ENCODE results near the gene ZNF415.
"Not testable (repeated sequence)": the region's sequence is repeated elsewhere in the genome, so short reads cannot be mapped to it uniquely, and the experiment has no call there.

DNA sequence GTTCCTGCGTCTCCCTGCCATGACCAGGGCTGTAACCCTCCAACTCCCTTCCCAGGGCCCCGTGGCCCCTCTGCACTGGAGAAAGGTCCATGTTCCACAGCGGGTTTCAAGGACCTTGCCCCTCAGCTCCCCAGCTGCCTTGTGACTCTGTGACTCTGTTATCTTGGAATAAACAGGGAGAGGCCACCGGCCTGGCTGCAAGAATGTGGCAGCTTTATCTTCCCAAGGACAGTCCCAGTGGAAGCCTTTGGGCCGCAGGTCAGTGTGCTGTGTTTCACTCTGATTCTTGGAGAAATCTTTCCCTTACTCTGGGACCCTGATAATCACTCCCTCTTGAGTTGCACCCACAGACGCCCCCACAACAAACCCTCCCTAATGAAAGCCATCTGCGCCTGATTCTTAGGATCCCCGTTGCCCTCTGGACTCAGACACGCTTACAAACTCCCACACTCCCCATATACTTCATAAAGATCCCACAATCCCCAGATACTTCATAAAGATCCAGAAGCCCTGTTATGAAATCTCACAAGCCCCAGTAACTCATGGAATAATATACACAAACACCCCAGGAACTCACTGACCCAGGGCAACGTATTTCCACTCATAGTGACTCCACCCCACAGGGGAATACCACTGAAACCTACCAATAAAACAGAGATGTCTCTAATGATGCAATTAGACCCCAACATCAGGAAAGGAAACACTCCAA lies 35.6 kb downstream of the ZNF415 start:
- not testable (repeated sequence) for TF ChIP-seq POLR2A (IDR thresholded peaks at IDR 0.05; ENCODE audit: low read depth, low read length); TAF1 (IDR thresholded peaks at IDR 0.05; ENCODE audit: low read depth, low read length); POLR2AphosphoS5 (IDR thresholded peaks at IDR 0.05; ENCODE audit: low read depth, low read length); PAX5 (IDR thresholded peaks at IDR 0.05; ENCODE audit: insufficient read depth, low read length, severe bottlenecking); POU2F2 (IDR thresholded peaks at IDR 0.05; ENCODE audit: low read depth, low read length); SPI1 (IDR thresholded peaks at IDR 0.05; ENCODE audit: low read depth, low read length)

All from GM12891 (cell line).